Measurements from ENCODE around the gene TRIM14. TPM values are rescaled to one million over a fixed set of nuclear protein-coding genes. Genes with fewer than 3 reads are reported as not detected.
"Not testable (repeated sequence)": the region's sequence is repeated elsewhere in the genome, so short reads cannot be mapped to it uniquely, and the experiment has no call there.

TRIM14 gene
- total and polyA plus RNA-seq, 2 donors (not counting 1 experiment from before 2014, with no cell fraction given), result 22.5 to 23.9 TPM

DNA sequence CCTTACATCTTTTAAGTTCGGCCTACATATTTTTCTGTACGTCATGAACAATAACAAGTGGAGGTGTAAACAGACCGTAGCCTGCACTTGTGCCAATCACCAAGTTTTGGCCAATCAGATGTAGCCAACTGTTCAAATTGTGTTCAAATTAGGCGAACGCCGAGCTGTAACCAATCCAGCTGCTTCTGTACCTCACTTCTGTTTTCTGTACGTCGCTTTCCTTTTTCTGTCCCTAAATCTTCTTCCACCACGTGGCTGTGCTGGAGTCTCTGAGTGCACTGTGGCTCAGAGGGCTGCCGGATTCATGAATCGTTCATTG is 26.4 kb downstream of the TRIM14 start:
- Histone ChIP-seq H3K4me2 (replicated peaks; ENCODE audit: low read depth, low read length, poor library complexity, severe bottlenecking) (no peak overlapping the region), H3K79me2 (ENCODE audit: control insufficient read depth, insufficient read depth, low read length) (peaks cover 18% of the 10 kb centered on the region), H3K4me1 (ENCODE audit: control insufficient read depth in 2 of 2, insufficient read depth in 2 of 2, low read length in 2 of 2) (peaks cover under 1 to 5% of the 10 kb centered on the region in 2 donors), H3K9ac (ENCODE audit: low read length) (no peak overlapping the region), H3K4me3 (ENCODE audit: control extremely low read depth in 1 of 5, extremely low read depth in 1 of 5, insufficient read depth in 1 of 5, low read depth in 2 of 5, low read length in 4 of 5) (no peak overlapping the region), H3K9me3 (ENCODE audit: control extremely low read depth in 1 of 3, control insufficient read depth in 2 of 3, insufficient read depth in 1 of 3, low read length in 2 of 3) (no peaks in the 10 kb centered on the region), H4K20me1 (ENCODE audit: control insufficient read depth, insufficient read depth, low read length, poor library complexity, severe bottlenecking) (no peaks in the 10 kb centered on the region), H3K27me3 (replicated peaks in 1 of 4; ENCODE audit: control extremely low read depth in 1 of 4, control insufficient read depth in 3 of 4, insufficient read depth in 4 of 4, low read length in 3 of 4) (no peaks in the 10 kb centered on the region), H3K27ac (ENCODE audit: low read length in 2 of 2) (no peak overlapping the region), H3K36me3 (replicated peaks in 1 of 2; ENCODE audit: control extremely low read depth in 1 of 2, control insufficient read depth in 1 of 2, extremely low read depth in 1 of 2, insufficient read depth in 2 of 2, low read length in 1 of 2) (peaks cover 0 to 11% of the 10 kb centered on the region in 2 experiments), H2AFZ (ENCODE audit: insufficient read depth, low read depth, low read length, poor library complexity, severe bottlenecking) (no peak overlapping the region)
- intact Hi-C loops (cut with micrococcal nuclease), result no loop called here
- ATAC-seq (ENCODE audit: low read depth), result no peak
- Mint-ChIP-seq H3K27me3 (no peaks in the 10 kb centered on the region), H3K4me3 (no peak overlapping the region), H3K9me3 (ENCODE audit: insufficient read depth) (no peaks in the 10 kb centered on the region), H3K27ac (no peak overlapping the region), H3K4me1 (peaks cover 9% of the 10 kb centered on the region)
- POLR2A ChIA-PET, result no interaction called here
- DNase-seq, result no peak
- no peak for TF ChIP-seq EZH2 (IDR thresholded peaks at IDR 0.05; ENCODE audit: borderline replicate concordance, insufficient read depth, low read depth, low read length, poor library complexity, severe bottlenecking)
- TF ChIP-seq, protein P1, sequence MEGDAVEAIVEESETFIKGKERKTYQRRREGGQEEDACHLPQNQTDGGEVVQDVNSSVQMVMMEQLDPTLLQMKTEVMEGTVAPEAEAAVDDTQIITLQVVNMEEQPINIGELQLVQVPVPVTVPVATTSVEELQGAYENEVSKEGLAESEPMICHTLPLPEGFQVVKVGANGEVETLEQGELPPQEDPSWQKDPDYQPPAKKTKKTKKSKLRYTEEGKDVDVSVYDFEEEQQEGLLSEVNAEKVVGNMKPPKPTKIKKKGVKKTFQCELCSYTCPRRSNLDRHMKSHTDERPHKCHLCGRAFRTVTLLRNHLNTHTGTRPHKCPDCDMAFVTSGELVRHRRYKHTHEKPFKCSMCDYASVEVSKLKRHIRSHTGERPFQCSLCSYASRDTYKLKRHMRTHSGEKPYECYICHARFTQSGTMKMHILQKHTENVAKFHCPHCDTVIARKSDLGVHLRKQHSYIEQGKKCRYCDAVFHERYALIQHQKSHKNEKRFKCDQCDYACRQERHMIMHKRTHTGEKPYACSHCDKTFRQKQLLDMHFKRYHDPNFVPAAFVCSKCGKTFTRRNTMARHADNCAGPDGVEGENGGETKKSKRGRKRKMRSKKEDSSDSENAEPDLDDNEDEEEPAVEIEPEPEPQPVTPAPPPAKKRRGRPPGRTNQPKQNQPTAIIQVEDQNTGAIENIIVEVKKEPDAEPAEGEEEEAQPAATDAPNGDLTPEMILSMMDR (IDR thresholded peaks at IDR 0.05), result no peak
- WGBS (ENCODE audit: insufficient coverage), result 95% methylated on average over 6 of the region's 11 CpGs
- CTCF ChIA-PET, result interaction anchor here (1.3 kb wide), 1 partner anchor 163 kb away, joined by 4 read pairs; the partner anchor contains the start of gene TBC1D2

GRCh38 chr9:98091735-98092612 is 27.0 kb downstream of the TRIM14 start:
- no peaks in the 10 kb centered on the region for H4K20me1 ChIP-seq (ENCODE audit: control insufficient read depth, insufficient read depth, low read length, poor library complexity, severe bottlenecking)
- 98% methylated on average over 9 of the region's 17 CpGs for WGBS (ENCODE audit: insufficient coverage)
- TF ChIP-seq, protein P1 (IDR thresholded peaks at IDR 0.05), result no peak
- TF ChIP-seq EZH2 (IDR thresholded peaks at IDR 0.05; ENCODE audit: borderline replicate concordance, insufficient read depth, low read depth, low read length, poor library complexity, severe bottlenecking), result no peak
- Mint-ChIP-seq H3K4me3 (no peak overlapping the region), H3K9me3 (ENCODE audit: insufficient read depth) (no peaks in the 10 kb centered on the region), H3K4me1 (peaks cover 7% of the 10 kb centered on the region), H3K27me3 (no peaks in the 10 kb centered on the region), H3K27ac (no peak overlapping the region)
- H3K79me2 ChIP-seq (ENCODE audit: control insufficient read depth, insufficient read depth, low read length), result peaks cover 13% of the 10 kb centered on the region
- intact Hi-C loops (cut with micrococcal nuclease), result no loop called here
- no peak overlapping the region for H3K27ac ChIP-seq (ENCODE audit: low read length in 2 of 2)
- no peaks in the 10 kb centered on the region for H3K27me3 ChIP-seq (replicated peaks in 1 of 4; ENCODE audit: control extremely low read depth in 1 of 4, control insufficient read depth in 3 of 4, insufficient read depth in 4 of 4, low read length in 3 of 4)
- no peak overlapping the region for H3K9ac ChIP-seq (ENCODE audit: low read length)
- no peak overlapping the region for H3K4me2 ChIP-seq (replicated peaks; ENCODE audit: low read depth, low read length, poor library complexity, severe bottlenecking)
- no peak for DNase-seq
- ATAC-seq (ENCODE audit: low read depth), result no peak
- H2AFZ ChIP-seq (ENCODE audit: insufficient read depth, low read depth, low read length, poor library complexity, severe bottlenecking), result no peak overlapping the region
- H3K4me1 ChIP-seq (ENCODE audit: control insufficient read depth in 2 of 2, insufficient read depth in 2 of 2, low read length in 2 of 2), result peaks cover 0 to 8% of the 10 kb centered on the region in 2 donors
- peaks cover 0 to 11% of the 10 kb centered on the region in 2 experiments for H3K36me3 ChIP-seq (replicated peaks in 1 of 2; ENCODE audit: control extremely low read depth in 1 of 2, control insufficient read depth in 1 of 2, extremely low read depth in 1 of 2, insufficient read depth in 2 of 2, low read length in 1 of 2)
- POLR2A ChIA-PET, result no interaction called here
- CTCF ChIA-PET, result interaction anchor here (1.0 to 1.7 kb wide), 4 partner anchors 113 to 172 kb away, joined by 3 to 5 read pairs (median 4); partner anchors contain the start of gene TBC1D2
- H3K9me3 ChIP-seq (ENCODE audit: control extremely low read depth in 1 of 3, control insufficient read depth in 2 of 3, insufficient read depth in 1 of 3, low read length in 2 of 3), result no peaks in the 10 kb centered on the region
- H3K4me3 ChIP-seq (ENCODE audit: control extremely low read depth in 1 of 5, extremely low read depth in 1 of 5, insufficient read depth in 1 of 5, low read depth in 2 of 5, low read length in 4 of 5), result no peak overlapping the region

- ChIA-PET POLR2A (interaction anchor here (1.1 kb wide), 1 partner anchor 28 kb away, joined by 5 read pairs; the partner anchor contains the start of gene TRIM14), CTCF (interaction anchor here (0.7 to 1.7 kb wide), 5 partner anchors 17 to 191 kb away, joined by 3 to 5 read pairs (median 4); partner anchors contain the start of gene TRIM14)
- H4K20me1 ChIP-seq (ENCODE audit: control insufficient read depth, insufficient read depth, low read length, poor library complexity, severe bottlenecking); H3K27ac ChIP-seq (ENCODE audit: low read length in 2 of 2); H3K9me3 Mint-ChIP-seq (ENCODE audit: insufficient read depth); ATAC-seq (ENCODE audit: low read depth); H3K27ac Mint-ChIP-seq; intact Hi-C loops (cut with micrococcal nuclease); H3K9me3 ChIP-seq (ENCODE audit: control extremely low read depth in 1 of 3, control insufficient read depth in 2 of 3, insufficient read depth in 1 of 3, low read length in 2 of 3); DNase-seq; H3K27me3 ChIP-seq (replicated peaks in 1 of 4; ENCODE audit: control extremely low read depth in 1 of 4, control insufficient read depth in 3 of 4, insufficient read depth in 4 of 4, low read length in 3 of 4); H3K4me3 Mint-ChIP-seq; H3K27me3 Mint-ChIP-seq; H3K79me2 ChIP-seq (ENCODE audit: control insufficient read depth, insufficient read depth, low read length); H3K4me3 ChIP-seq (ENCODE audit: control extremely low read depth in 1 of 5, extremely low read depth in 1 of 5, insufficient read depth in 1 of 5, low read depth in 2 of 5, low read length in 4 of 5); H2AFZ ChIP-seq (ENCODE audit: insufficient read depth, low read depth, low read length, poor library complexity, severe bottlenecking); H3K9ac ChIP-seq (ENCODE audit: low read length); H3K4me1 ChIP-seq (ENCODE audit: control insufficient read depth in 2 of 2, insufficient read depth in 2 of 2, low read length in 2 of 2); H3K36me3 ChIP-seq (replicated peaks in 1 of 2; ENCODE audit: control extremely low read depth in 1 of 2, control insufficient read depth in 1 of 2, extremely low read depth in 1 of 2, insufficient read depth in 2 of 2, low read length in 1 of 2); H3K4me2 ChIP-seq (replicated peaks; ENCODE audit: low read depth, low read length, poor library complexity, severe bottlenecking): not testable (repeated sequence)
- 86% methylated on average over 1 of the region's 3 CpGs for WGBS (ENCODE audit: insufficient coverage)
- H3K4me1 Mint-ChIP-seq, result peaks cover 19% of the 10 kb centered on the region
These were observed 28.3 kb downstream of the TRIM14 start for GRCh38 chr9:98090674-98091073.

All from B cell (primary cell).